HepG2 (cell line): Measurements from ENCODE around the gene PSMB9. TPM values are rescaled to one million over a fixed set of nuclear protein-coding genes. Genes with fewer than 3 reads are reported as not detected.

Experiments
- DPF2 ChIP-seq: sonication (generic); formaldehyde crosslinking; IDR thresholded peaks from 2 replicates; pipeline ENCODE4 v1.4.0; 2020; ENCODE audit warnings: mild to moderate bottlenecking, low read depth, missing genetic modification reagents, borderline replicate concordance
- ELF3 ChIP-seq: IDR thresholded peaks from 2 replicates; pipeline ENCODE4 v1.6.1; 2016; ENCODE audit warnings: missing genetic modification reagents, missing compliant biosample characterization
- FLYWCH1 ChIP-seq: sonication (generic); formaldehyde crosslinking; IDR thresholded peaks from 2 replicates; pipeline ENCODE4 v1.8.1; 2023; ENCODE audit warnings: mild to moderate bottlenecking, missing genetic modification reagents
- IKZF1 ChIP-seq: fragments of 450-650 bp; IDR thresholded peaks from 2 replicates; pipeline ENCODE4 v1.7.1; 2016
- NFKB2 ChIP-seq: sonication (generic); formaldehyde crosslinking; IDR thresholded peaks from 2 replicates; pipeline ENCODE4 v1.4.0; 2020; ENCODE audit warnings: missing genetic modification reagents, borderline replicate concordance
- PHF21A ChIP-seq: sonication (generic); formaldehyde crosslinking; IDR thresholded peaks from 2 replicates; pipeline ENCODE4 v1.5.0; 2020; ENCODE audit warnings: mild to moderate bottlenecking, missing genetic modification reagents
- RAD51 ChIP-seq: fragments of 450-650 bp; IDR thresholded peaks from 2 replicates; pipeline ENCODE4 v1.6.1; 2016; ENCODE audit warnings: borderline replicate concordance
- SPEN ChIP-seq: sonication (generic); formaldehyde crosslinking; IDR thresholded peaks from 2 replicates; pipeline ENCODE4 v1.5.1; 2020; ENCODE audit warnings: low read depth, mild to moderate bottlenecking, missing genetic modification reagents
- ZBTB20 ChIP-seq: sonication (generic); formaldehyde crosslinking; IDR thresholded peaks from 2 replicates; pipeline ENCODE4 v1.8.1; 2023; ENCODE audit warnings: missing genetic modification reagents, low read depth, mild to moderate bottlenecking, borderline replicate concordance
- ZKSCAN5 ChIP-seq: sonication (generic); formaldehyde crosslinking; IDR thresholded peaks from 2 replicates; pipeline ENCODE4 v1.5.1; 2020; ENCODE audit warnings: mild to moderate bottlenecking, missing genetic modification reagents
- ZNF138 ChIP-seq: sonication (generic); formaldehyde crosslinking; IDR thresholded peaks from 2 replicates; pipeline ENCODE4 v1.5.0; 2020; ENCODE audit warnings: mild to moderate bottlenecking, low read depth, missing genetic modification reagents
- ZNF235 ChIP-seq: sonication (generic); formaldehyde crosslinking; IDR thresholded peaks from 2 replicates; pipeline ENCODE4 v1.8.1; 2023; ENCODE audit warnings: mild to moderate bottlenecking, missing genetic modification reagents, borderline replicate concordance
- ZNF484 ChIP-seq: sonication (generic); formaldehyde crosslinking; IDR thresholded peaks from 2 replicates; pipeline ENCODE4 v1.5.1; 2020; ENCODE audit warnings: mild to moderate bottlenecking, low read depth, missing genetic modification reagents, borderline replicate concordance
- ZNF546 ChIP-seq: sonication (generic); formaldehyde crosslinking; conservative IDR thresholded peaks from 2 replicates; pipeline ENCODE4 v1.8.1; 2023; ENCODE audit warnings: mild to moderate bottlenecking, missing genetic modification reagents
- ZNF572 ChIP-seq: sonication (generic); formaldehyde crosslinking; IDR thresholded peaks from 2 replicates; pipeline ENCODE4 v1.5.1; 2020; ENCODE audit warnings: mild to moderate bottlenecking, missing genetic modification reagents
- ZNF605 ChIP-seq: sonication (generic); formaldehyde crosslinking; IDR thresholded peaks from 2 replicates; pipeline ENCODE4 v1.8.0; 2022; ENCODE audit warnings: mild to moderate bottlenecking, missing genetic modification reagents
- ZSCAN25 ChIP-seq: sonication (generic); formaldehyde crosslinking; IDR thresholded peaks from 2 replicates; pipeline ENCODE4 v1.8.0; 2022; ENCODE audit warnings: mild to moderate bottlenecking, missing genetic modification reagents
- polyA plus RNA-seq, 8 experiments: library from polyadenylated mRNA; depleted of rRNA in 3 of 8; stranded (reverse) in 7 of 8; unstranded in 1 of 8; fragments of >200 nt; fragmentation: Illumina TruSeq in 4 of 8; extraction: Trizol in 4 of 8; gene quantifications; 2 replicates each; pipeline versions ENCODE4 v1.2.1 to v1.2.3, GENCODE V29; 2011 to 2016; ENCODE audit warnings: low read depth in 4 of 8, missing spikeins in 1 of 8, mixed read lengths in 1 of 8; ENCODE audit not compliant: insufficient read depth in 1 of 8
- total RNA-seq, 5 experiments: library from RNA; depleted of rRNA; stranded (reverse); fragments of >200 nt; fragmentation: Illumina TruSeq; extraction: Trizol; gene quantifications; 2 replicates each; pipeline ENCODE4 v1.2.3, GENCODE V29; 2016; ENCODE audit warnings: low read depth in 1 of 5
- TF ChIP-seq, protein P1 (sequence below): sonication (generic); formaldehyde crosslinking; IDR thresholded peaks from 2 replicates; pipeline ENCODE4 v1.5.0; 2020; ENCODE audit warnings: mild to moderate bottlenecking, missing genetic modification reagents, borderline replicate concordance
- TF ChIP-seq, protein P2 (sequence below): sonication (generic); formaldehyde crosslinking; IDR thresholded peaks from 2 replicates; pipeline ENCODE4 v1.8.0; 2022; ENCODE audit warnings: mild to moderate bottlenecking, missing genetic modification reagents, moderate library complexity
- TF ChIP-seq, protein P3 (sequence below): sonication (generic); formaldehyde crosslinking; IDR thresholded peaks from 2 replicates; pipeline ENCODE4 v1.5.0; 2020; ENCODE audit warnings: mild to moderate bottlenecking, missing genetic modification reagents
- TF ChIP-seq, protein P4 (sequence below): sonication (generic); formaldehyde crosslinking; IDR thresholded peaks from 2 replicates; pipeline ENCODE4 v1.8.0; 2022; ENCODE audit warnings: missing genetic modification reagents, mild to moderate bottlenecking, moderate library complexity, borderline replicate concordance
- TF ChIP-seq, protein P5 (sequence below): sonication (generic); formaldehyde crosslinking; IDR thresholded peaks from 2 replicates; pipeline ENCODE4 v1.5.1; 2020; ENCODE audit warnings: mild to moderate bottlenecking, missing genetic modification reagents, borderline replicate concordance

PSMB9 gene
- total and polyA plus RNA-seq, 2 of the 13 experiments (the other 11 are each of a cell fraction or from before 2014, with no cell fraction given), result 15.6 to 16.0 TPM

DNA sequence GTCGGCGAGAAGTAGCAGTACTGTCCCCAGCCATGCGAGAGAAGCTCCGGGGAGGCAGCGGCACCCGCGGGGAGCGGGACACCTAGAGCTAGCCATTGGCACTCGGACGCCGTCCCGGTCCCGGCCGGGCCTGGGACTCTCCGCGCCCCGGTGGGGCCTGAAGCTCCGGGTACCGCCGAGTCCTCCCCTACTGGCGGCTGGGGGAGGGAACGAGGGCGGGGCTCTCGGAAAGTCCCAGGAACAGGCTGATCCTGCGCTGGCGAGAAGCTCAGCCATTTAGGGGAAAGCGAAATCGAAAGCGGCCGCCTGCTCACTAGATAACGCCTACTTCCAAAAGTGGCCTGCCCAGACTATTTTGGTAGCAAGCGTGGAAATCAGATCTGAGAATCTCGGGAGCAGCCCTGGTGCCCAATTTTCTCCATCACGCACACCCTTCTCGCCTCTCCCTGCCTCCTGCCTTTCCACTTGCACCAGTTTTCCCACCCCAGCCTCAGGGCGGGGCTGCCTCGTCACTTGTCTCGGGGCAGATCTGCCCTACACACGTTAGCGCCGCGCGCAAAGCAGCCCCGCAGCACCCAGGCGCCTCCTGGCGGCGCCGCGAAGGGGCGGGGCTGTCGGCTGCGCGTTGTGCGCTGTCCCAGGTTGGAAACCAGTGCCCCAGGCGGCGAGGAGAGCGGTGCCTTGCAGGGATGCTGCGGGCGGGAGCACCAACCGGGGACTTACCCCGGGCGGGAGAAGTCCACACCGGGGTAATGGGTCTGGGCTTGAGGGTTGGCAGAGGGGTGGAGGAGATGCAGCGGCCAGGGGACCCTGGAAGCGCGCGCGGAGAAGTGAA, at the start of gene PSMB9, which contains the start of gene TAP1 (continued):
- TF ChIP-seq ZNF572 (CRISPR knock-in tag), result no peak
- TF ChIP-seq, protein P1, sequence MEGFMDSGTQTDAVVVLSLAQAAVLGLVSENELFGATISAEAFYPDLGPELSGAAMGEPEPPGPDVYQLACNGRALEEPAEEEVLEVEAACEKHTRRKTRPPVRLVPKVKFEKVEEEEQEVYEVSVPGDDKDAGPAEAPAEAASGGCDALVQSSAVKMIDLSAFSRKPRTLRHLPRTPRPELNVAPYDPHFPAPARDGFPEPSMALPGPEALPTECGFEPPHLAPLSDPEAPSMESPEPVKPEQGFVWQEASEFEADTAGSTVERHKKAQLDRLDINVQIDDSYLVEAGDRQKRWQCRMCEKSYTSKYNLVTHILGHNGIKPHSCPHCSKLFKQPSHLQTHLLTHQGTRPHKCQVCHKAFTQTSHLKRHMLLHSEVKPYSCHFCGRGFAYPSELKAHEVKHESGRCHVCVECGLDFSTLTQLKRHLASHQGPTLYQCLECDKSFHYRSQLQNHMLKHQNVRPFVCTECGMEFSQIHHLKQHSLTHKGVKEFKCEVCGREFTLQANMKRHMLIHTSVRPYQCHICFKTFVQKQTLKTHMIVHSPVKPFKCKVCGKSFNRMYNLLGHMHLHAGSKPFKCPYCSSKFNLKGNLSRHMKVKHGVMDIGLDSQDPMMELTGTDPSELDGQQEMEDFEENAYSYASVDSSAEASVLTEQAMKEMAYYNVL (CRISPR knock-in tag), result peak; percentile 58; the same call in 1 of the 2 replicates
- TF ChIP-seq, protein P2, sequence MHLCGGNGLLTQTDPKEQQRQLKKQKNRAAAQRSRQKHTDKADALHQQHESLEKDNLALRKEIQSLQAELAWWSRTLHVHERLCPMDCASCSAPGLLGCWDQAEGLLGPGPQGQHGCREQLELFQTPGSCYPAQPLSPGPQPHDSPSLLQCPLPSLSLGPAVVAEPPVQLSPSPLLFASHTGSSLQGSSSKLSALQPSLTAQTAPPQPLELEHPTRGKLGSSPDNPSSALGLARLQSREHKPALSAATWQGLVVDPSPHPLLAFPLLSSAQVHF (CRISPR knock-in tag), result no peak
- TF ChIP-seq ZSCAN25 (CRISPR knock-in tag), result peak; percentile 95
- TF ChIP-seq, protein P3, sequence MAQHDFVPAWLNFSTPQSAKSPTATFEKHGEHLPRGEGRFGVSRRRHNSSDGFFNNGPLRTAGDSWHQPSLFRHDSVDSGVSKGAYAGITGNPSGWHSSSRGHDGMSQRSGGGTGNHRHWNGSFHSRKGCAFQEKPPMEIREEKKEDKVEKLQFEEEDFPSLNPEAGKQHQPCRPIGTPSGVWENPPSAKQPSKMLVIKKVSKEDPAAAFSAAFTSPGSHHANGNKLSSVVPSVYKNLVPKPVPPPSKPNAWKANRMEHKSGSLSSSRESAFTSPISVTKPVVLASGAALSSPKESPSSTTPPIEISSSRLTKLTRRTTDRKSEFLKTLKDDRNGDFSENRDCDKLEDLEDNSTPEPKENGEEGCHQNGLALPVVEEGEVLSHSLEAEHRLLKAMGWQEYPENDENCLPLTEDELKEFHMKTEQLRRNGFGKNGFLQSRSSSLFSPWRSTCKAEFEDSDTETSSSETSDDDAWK (CRISPR knock-in tag), result no peak
- TF ChIP-seq SPEN (CRISPR knock-in tag), result peak; percentile 83
- TF ChIP-seq, protein P4, sequence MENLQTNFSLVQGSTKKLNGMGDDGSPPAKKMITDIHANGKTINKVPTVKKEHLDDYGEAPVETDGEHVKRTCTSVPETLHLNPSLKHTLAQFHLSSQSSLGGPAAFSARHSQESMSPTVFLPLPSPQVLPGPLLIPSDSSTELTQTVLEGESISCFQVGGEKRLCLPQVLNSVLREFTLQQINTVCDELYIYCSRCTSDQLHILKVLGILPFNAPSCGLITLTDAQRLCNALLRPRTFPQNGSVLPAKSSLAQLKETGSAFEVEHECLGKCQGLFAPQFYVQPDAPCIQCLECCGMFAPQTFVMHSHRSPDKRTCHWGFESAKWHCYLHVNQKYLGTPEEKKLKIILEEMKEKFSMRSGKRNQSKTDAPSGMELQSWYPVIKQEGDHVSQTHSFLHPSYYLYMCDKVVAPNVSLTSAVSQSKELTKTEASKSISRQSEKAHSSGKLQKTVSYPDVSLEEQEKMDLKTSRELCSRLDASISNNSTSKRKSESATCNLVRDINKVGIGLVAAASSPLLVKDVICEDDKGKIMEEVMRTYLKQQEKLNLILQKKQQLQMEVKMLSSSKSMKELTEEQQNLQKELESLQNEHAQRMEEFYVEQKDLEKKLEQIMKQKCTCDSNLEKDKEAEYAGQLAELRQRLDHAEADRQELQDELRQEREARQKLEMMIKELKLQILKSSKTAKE (CRISPR knock-in tag), result peak; percentile 39; the same call in 1 of the 2 replicates
- no peak; the same call in 1 of the 2 replicates for TF ChIP-seq NFKB2
- TF ChIP-seq IKZF1, result no peak
- TF ChIP-seq ZBTB20, result peak; percentile 21; the same call in 1 of the 2 replicates
- no peak for TF ChIP-seq RAD51
- TF ChIP-seq ZNF605 (CRISPR knock-in tag), result no peak
- TF ChIP-seq ZKSCAN5 (CRISPR knock-in tag), result 0 out of 2 replicates have a peak, but pooled peaks have one; percentile 26
- no peak for TF ChIP-seq ZNF546 (CRISPR knock-in tag)
- TF ChIP-seq, protein P5, sequence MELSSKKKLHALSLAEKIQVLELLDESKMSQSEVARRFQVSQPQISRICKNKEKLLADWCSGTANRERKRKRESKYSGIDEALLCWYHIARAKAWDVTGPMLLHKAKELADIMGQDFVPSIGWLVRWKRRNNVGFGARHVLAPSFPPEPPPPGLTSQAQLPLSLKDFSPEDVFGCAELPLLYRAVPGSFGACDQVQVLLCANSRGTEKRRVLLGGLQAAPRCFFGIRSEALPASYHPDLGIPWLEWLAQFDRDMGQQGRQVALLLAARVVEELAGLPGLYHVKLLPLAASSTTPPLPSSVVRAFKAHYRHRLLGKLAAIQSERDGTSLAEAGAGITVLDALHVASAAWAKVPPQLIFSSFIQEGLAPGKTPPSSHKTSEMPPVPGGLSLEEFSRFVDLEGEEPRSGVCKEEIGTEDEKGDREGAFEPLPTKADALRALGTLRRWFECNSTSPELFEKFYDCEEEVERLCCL (CRISPR knock-in tag), result no peak; the same call in 1 of the 2 replicates
- TF ChIP-seq PHF21A, result peak; percentile 83
- peak; percentile 60 for TF ChIP-seq ELF3
- TF ChIP-seq FLYWCH1, result no peak
- TF ChIP-seq ZNF484, result no peak
- 0 out of 2 replicates have a peak, but pooled peaks have one; percentile 65 for TF ChIP-seq ZNF138 (CRISPR knock-in tag)
- TF ChIP-seq ZNF235 (CRISPR knock-in tag), result no peak
- TF ChIP-seq DPF2 (CRISPR knock-in tag), result no peak
